BE2C (cell line): Measurements from ENCODE around the gene PRKAR1B.
"Not testable (repeated sequence)": the region's sequence is repeated elsewhere in the genome, so short reads cannot be mapped to it uniquely, and the experiment has no call there.

Experiments used
- DNase-seq: peaks from one replicate; pipeline ENCODE4 v3.0.0-alpha.2; 2020
- H3K27me3 ChIP-seq: fragments of 250-450 bp; sonication (Bioruptor Pico); 2 replicates; pipeline ENCODE4 v1.5.1; 2020; ENCODE audit warnings: mild to moderate bottlenecking
- H3K36me3 ChIP-seq: fragments of 250-450 bp; sonication (Bioruptor Pico); 2 replicates; pipeline ENCODE4 v1.5.1; 2020; ENCODE audit warnings: mild to moderate bottlenecking
- H3K4me1 ChIP-seq: fragments of 250-450 bp; sonication (Bioruptor Pico); 2 replicates; pipeline ENCODE4 v1.5.1; 2020
- H3K4me3 ChIP-seq: 2 replicates; pipeline ENCODE4 v1.5.1; 2011; ENCODE audit warnings: low read depth, low read length
- H3K9me3 ChIP-seq: fragments of 250-450 bp; sonication (Bioruptor Pico); 2 replicates; pipeline ENCODE4 v1.5.1; 2020
- CTCF ChIP-seq: IDR thresholded peaks from 2 replicates; pipeline ENCODE4 v1.5.1; 2012; ENCODE audit warnings: mild to moderate bottlenecking, low read depth, low read length

Gene PRKAR1B

GRCh38 chr7:613442-614140, 113.5 kb downstream of the PRKAR1B start:
- H3K4me1 ChIP-seq = no peaks in the 10 kb centered on the region

DNA sequence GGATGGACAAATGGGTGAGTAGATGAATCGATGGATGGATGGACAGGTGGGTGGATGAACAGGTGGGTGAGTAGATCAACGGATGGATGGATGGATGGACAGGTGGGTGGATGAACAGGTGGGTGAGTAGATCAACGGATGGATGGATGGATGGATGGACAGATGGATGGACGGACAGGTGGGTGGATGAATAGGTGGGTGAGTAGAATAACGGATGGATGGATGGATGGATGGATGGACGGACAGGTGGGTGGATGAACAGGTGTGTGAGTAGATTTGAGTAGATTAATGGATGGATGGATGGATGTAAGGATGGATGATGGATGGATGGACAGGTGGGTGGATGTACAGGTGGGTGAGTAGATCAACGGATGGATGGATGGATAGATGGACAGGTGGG, 115.2 kb downstream of the PRKAR1B start:
- not testable (repeated sequence) for H3K9me3 ChIP-seq, H3K36me3 ChIP-seq, H3K27me3 ChIP-seq

More at GRCh38 chr7:613442-614140, 113.5 kb downstream of the PRKAR1B start:
- H3K36me3 ChIP-seq = no peaks in the 10 kb centered on the region
- DNase-seq = no peak
- H3K4me3 ChIP-seq = no peak overlapping the region
- H3K9me3 ChIP-seq = no peaks in the 10 kb centered on the region
- no peak for TF ChIP-seq CTCF
- H3K27me3 ChIP-seq = no peaks in the 10 kb centered on the region

GRCh38 chr7:611281-611810, 115.7 kb downstream of the PRKAR1B start:
- TF ChIP-seq CTCF = no peak

More for the DNA sequence above, 115.2 kb downstream of the PRKAR1B start:
- H3K4me1 ChIP-seq, DNase-seq, H3K4me3 ChIP-seq: not testable (repeated sequence)

DNA sequence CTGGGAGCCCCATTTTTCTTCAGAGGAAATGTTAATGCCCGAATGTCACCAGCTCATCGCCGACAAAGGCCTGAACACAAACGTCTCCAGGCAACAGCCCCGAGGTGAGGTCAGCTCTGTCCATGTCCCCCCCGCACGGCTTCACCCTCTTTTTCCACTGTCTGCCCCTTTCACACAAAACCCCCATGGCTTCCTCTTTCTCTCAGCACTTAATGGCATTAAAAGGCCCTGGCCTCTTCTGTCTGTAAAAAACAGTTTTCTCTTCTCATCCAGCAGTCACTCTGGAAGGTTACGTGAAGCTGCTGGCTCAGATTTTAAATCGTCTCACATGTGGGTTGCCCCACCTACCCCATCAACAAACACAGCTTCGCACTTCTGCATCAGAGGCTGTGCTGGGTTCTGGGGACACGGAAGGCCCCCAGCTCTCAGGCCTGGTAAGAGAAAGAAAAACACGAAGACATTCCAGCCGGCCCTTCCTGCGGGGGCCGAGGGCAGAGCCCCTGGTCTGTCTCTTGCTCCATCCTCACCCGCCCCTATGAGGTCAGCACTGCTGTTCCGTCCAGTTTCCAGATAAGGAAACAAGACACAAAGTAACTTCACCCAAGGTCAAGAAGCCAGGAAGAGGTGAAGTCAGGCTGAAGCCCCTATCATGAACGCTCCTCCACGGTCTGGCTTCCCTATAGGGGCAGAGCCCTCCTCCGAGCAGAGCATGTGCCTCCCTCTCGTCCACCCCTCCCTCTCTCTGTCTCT, 116.4 kb downstream of the PRKAR1B start:
- Histone ChIP-seq H3K4me3 (no peak overlapping the region), H3K9me3 (no peaks in the 10 kb centered on the region), H3K4me1 (no peaks in the 10 kb centered on the region), H3K27me3 (no peaks in the 10 kb centered on the region), H3K36me3 (no peaks in the 10 kb centered on the region)
- no peak for TF ChIP-seq CTCF
- no peak for DNase-seq

More at GRCh38 chr7:611281-611810, 115.7 kb downstream of the PRKAR1B start:
- Histone ChIP-seq H3K27me3 (no peaks in the 10 kb centered on the region), H3K4me1 (no peaks in the 10 kb centered on the region), H3K36me3 (no peaks in the 10 kb centered on the region), H3K4me3 (no peak overlapping the region), H3K9me3 (no peaks in the 10 kb centered on the region)
- DNase-seq = no peak

DNA sequence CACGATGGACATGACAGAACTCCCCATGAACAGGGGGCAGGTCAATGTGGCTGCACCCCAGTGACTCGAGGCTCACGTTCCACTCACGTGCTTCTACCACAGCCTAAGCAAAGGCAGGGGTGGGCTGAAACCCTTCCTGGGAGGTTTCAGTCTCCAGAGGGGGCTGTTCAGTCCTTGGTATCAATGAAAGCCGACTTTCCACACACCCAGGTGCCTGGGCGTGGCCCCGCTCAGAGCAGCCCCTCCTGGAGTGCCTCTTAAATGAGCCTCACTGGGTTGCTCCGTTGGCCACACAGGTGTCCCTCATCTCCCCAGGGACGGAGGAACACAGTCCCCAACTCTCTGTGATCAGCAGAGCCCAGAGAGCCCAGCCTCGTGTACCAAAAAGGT, 116.9 kb downstream of the PRKAR1B start:
- Histone ChIP-seq H3K27me3 (no peaks in the 10 kb centered on the region), H3K36me3 (no peaks in the 10 kb centered on the region), H3K4me1 (no peaks in the 10 kb centered on the region), H3K4me3 (no peak overlapping the region), H3K9me3 (no peaks in the 10 kb centered on the region)
- DNase-seq = no peak
- TF ChIP-seq CTCF = no peak

DNA sequence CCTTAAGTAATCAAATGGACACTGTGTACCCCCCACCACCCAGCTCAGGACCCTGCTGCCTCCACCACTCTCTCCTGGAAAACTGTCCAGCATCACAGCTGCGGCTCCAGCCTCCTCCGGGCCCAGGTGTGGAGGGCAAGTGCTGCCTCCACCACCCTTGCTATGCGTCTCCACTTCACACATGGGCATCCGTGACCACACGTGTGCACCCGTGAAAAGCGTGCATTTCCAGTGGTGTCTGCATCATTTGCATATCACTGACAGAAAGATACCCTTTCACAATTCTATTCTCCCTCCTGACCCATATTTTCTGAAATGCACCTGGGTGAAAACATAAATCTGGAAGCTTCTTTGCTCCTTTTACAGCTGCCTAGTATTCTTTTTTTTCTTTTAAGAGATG, 117.7 kb downstream of the PRKAR1B start:
- Histone ChIP-seq H3K27me3 (no peaks in the 10 kb centered on the region), H3K9me3 (no peaks in the 10 kb centered on the region), H3K4me3 (no peak overlapping the region), H3K4me1 (no peaks in the 10 kb centered on the region), H3K36me3 (no peaks in the 10 kb centered on the region)
- no peak for DNase-seq
- no peak for TF ChIP-seq CTCF
